Measurements from ENCODE around the gene AVPI1.
"Not testable (repeated sequence)": the region's sequence is repeated elsewhere in the genome, so short reads cannot be mapped to it uniquely, and the experiment has no call there.

The AVPI1 gene

DNA sequence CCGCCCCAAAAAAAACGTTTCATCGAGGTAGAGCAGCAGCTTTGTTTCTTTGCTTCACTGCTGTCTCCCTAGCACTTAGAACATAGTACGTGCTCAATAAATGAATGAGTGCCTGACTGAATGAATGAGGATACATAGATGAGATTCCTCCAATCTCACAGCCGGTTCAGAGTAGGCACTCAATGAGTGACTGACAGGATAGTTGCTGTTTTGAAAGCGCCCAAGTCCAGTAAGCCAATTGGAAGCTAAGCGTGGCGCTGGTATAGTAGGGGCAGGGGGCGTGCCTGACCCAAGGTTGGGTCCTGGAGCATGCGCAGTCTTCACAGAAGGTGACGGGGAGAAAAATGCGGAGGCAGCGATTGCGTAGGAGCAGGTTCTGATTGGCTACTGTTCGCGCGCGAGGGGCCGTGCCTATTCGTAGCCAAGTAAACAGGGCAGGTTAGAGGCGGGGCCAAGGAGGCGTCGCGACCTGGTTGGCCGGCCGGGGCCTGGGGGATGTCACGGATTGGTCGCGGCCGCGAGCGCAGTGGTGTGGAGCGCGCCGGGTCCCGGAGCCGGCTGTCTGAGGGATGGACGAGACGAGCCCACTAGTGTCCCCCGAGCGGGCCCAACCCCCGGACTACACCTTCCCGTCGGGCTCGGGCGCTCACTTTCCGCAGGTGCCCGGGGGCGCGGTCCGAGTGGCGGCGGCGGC lies 46.7 kb downstream of the AVPI1 start, which contains the start of gene PI4K2A:
Gene PI4K2A (plus strand): TSS at position 498 of the 694 bp plus-strand sequence. CDS start 72 bp downstream, at position 570.
- DNase-seq (ENCODE audit: low read depth): peak; percentile 99

DNA sequence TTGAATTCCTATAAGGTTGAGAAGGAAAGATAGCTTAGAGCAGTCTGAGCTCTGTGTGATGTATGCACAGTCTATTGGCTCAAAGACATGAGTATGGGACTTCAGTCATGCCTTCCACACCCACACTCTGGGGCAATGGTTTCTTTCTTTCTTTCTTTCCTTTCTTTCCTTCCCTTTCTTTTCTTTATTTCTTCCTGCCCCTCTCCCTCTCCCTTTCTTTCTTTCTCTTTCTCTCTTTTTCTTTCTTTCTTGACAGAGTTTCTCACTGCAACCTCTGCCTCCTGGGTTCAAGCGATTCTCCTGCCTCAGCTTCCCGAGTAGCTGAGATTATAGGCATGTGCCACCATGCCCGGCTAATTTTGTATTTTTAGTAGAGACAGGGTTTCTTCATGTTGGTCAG lies 48.0 kb downstream of the AVPI1 start:
- DNase-seq (ENCODE audit: low read depth): not testable (repeated sequence)

DNA sequence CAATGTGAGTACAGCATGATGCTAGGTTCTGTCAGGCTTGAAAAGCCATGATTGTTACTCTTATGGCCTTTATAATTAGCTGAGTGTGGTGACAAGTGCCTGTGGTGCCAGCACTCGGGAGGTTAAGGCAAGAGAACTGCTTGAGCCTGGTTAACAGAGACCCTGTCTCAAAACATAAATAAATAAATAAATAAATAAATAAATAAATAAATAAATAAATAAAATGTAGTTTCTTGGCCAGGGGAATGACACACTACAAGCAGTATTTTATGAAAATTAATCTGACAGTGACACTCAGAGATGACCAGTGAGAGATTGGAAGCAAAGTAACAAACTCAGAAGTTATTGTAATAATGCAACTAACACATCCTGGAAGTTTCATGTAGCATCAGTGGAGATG lies 51.5 kb downstream of the AVPI1 start:
- no peak for DNase-seq (ENCODE audit: low read depth)

DNA sequence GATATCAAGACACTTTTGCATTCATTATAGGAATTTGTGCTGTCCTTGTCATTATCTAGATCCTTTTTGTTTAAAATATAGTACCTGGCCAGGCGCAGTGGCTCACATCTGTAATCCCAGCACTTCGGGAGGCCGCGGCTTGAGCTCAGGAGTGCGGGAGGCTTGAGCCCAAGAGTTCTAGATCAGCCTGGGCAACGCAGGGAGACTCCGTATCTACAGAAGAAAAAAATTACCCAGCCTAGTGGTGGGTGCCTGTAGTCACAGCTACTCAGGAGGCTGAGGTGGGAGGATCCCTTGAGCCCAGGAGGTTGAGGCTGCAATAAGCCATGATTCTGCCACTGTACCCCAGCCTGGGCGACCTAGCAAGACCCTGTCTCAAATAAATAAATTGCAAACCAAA lies 53.1 kb downstream of the AVPI1 start:
- no peak for DNase-seq (ENCODE audit: low read depth)

DNA sequence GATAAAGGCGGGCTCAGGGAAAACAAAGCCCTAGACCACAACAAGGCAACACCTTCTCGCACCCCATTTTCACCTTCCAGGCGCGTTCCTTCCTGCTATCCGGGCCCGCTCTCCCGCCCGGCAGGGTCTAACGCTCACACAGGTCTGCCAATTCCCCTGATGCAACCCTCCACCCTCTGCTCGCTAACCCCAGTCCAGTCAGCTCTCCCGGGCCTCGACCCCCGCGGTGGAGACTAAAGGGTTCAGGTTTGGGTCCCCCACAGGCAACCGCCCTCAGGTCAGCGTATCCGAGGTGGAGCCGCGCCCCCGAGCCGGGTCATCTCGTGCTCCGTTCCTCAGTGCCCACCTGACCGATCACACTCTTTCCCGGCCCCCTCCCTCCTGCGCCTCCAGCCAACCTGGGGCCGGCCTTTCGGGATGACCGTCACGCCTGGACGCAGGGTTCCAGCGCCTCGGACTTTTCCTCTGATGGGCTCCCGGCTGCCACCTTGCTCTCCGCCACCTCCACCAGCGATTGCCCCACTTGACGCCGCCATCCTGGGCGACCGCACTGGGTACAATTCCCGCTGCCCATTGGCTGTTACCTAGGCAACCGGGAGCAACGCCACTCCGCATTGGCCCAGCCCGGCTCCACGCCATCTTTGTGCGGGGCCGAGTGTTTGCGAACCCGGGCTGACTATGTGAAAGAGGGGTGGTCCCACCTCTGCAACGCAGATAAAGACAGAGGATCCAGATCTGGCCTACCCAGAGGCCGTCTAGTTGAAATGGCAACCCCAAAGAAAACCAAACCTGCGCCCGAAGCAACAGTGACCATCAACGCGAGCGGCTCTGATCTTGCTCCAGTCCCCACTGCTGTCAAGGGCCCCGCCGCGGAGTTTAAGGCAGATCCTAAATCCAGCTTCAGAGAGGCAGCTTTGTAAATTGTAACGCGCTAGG lies 53.8 kb downstream of the AVPI1 start, which contains the start of gene MORN4:
Gene MORN4 (minus strand): TSS at position 552 of the 936 bp plus-strand sequence. CDS start 13,847 bp downstream, outside the sequence.
- DNase-seq (ENCODE audit: low read depth): peak; percentile 84

DNA sequence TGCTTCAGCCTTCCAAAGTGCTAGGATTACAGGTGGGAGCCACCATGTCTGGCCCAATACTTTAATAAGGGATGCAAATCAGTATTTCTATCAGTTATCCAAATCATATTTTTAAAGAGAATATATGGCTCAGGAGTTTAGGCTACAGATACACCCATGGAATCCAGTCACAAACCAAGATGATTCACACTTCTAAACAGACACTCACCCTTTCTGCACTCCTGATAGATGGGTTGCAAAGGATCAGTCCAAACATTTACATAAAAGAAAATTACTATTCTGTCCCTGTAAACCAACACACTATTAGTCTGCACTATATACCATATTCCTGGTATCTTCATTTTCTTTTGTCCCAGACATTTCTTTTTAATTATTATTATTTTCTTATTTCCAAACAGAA lies 55.9 kb downstream of the AVPI1 start:
- DNase-seq (ENCODE audit: low read depth): no peak

DNA sequence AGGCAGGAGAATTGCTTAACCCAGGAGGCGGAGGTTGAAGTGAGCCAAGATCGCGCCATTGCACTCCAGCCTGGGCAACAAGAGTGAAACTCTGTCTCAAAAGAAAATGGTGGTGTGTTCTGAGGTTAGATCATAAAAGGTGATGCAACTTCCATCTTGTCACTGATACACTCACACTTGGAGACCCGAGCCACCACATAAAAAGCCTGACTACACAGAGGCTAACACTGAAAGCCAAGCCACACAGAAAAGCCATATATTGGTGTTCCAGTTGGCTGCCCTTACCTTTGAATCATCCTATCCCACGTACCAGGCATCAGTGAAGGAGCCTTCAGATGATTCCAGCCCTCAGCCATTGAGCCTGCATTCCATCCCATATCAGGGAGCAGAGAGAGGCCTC lies 57.8 kb downstream of the AVPI1 start:
- DNase-seq (ENCODE audit: low read depth): no peak

DNA sequence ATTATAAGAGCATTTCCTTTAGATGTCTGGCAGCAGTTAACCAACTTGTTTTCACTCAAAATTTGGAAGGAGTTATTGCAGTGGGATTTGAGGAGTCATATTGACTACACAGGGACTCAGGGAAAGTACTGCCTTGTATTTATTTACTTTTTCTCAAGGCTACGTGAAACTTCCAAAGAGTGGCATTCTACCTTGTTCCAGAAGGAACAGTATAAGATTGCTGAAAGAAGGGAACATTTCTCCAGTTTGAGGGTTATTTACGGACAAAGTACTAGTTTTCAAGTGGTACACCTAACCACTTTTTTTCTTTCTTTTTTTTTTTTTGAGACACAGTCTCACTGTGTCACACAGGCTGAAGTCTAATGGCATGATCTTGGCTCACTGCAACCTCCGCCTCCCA lies 58.8 kb downstream of the AVPI1 start:
- no peak for DNase-seq (ENCODE audit: low read depth)

DNA sequence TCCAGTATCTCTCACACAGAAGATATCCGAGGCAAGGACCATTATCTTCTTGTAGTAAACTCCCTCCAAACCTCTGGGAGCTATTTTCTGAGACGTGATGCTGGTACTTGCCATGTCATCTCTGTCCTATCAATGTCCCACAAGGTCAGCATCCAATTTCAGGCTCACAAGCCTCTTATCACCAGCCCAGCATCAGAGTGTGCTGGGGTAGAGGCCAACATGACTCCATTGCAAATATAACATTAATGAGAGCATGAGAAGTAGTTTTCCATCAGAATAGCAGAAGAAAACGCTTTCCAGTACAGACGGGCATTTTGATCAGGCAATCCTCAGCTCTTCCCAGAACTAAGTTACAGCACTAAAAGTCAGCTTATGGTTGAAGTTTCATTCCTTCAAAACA lies 59.3 kb downstream of the AVPI1 start:
- DNase-seq (ENCODE audit: low read depth): no peak

All from stromal cell of bone marrow (primary cell).